HG02943 (cell line): ENCODE measurements around the gene SLX4IP.
"Not testable (repeated sequence)": the region's sequence is repeated elsewhere in the genome, so short reads cannot be mapped to it uniquely, and the experiment has no call there.

Experiments
- ATAC-seq: cut with Tn5 transposase; IDR thresholded peaks from one replicate; pipeline ENCODE4 v1.9.1; 2021; ENCODE audit warnings: mild to moderate bottlenecking, low read depth, moderate library complexity; ENCODE audit not compliant: unreplicated experiment

SLX4IP gene

GRCh38 chr20:10434832-10435812 is at the start of gene SLX4IP:
TSS of gene SLX4IP (plus strand) at chr20:10435305. CDS start at chr20:10458205, 22,900 bp downstream.
- ATAC-seq = peak; percentile 57

DNA sequence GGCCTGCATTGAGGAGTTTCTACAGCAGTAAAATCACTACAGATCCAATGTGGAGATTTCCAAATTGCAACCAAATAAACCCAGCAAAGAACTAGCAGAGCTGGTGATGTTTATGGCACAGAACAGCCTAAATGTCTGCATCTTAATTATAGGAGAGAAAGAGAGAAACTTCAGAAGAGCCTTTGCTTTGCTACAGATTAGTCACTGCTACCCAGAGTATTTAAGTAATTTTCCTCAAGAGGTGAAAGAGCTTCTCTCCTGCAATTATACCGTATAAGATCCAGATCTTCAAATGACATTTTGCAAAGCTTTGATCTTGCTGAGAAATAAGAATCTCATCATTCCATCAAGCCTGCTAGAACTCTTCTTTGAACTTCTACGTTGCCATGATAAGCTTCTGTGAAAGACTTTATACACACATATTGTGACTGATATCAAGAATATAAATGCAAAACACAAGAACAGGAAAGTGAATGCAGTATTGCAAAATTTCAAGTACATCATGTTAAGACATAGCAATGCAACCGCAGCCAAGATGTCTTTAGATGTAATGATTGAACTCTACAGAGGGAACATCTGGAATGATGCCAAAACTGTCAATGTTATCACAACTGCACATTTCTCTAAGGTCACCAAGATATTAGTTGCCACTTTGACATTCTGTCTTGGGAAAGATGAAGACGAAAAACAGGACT is 49.1 kb upstream of the SLX4IP start:
- ATAC-seq = no peak

GRCh38 chr20:10387686-10388085 is 47.4 kb upstream of the SLX4IP start:
- no peak for ATAC-seq

DNA sequence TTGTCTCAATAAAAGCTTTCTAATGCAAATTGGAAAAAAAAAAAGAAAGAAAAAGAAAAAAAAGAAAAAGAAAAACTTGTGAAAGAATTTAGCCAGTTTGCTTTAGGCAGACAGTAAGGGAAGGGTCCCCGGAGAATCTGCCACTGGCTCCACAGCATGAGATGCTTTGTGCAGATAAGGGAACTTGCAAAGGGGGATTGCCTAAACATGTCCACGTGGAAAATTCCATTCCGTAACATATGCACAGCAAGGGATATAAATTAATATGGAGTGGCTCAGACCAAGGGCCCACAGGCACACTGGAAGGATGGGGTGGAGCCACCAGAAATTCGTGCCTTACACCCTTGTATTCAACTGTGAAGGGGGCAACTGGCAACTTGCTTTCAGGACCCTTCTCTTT is 46.5 kb upstream of the SLX4IP start:
- no peak for ATAC-seq

- no peak for ATAC-seq
Observed at GRCh38 chr20:10390709-10391108, 44.4 kb upstream of the SLX4IP start.

GRCh38 chr20:10394752-10395151 is 40.4 kb upstream of the SLX4IP start:
- ATAC-seq = not testable (repeated sequence)

DNA sequence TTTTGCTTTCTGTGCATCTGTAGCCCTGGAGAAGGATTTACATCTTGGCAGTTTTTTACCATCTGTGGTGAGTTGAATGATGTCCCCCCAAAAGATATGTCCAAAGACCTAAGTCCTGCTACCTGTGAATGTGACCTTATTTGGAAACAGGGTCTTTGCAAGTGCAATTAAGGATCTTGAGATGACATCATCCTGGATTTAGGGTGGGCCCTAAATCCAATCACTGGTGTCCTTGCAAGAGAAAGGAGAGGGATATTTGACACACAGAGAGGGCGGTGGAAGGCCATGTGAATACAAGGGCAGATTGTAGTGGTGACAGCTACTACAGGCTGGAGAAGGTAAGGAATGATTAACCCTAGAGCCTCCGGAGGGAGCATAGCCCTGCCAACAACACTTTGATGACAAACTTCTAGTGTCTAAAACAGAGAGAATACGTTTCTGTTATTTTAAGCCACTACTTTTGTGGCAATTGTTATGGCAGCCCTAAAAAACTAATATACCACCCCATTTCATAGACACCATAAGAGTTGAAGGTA is 36.2 kb upstream of the SLX4IP start:
- ATAC-seq = no peak

GRCh38 chr20:10402938-10403608 is 32.0 kb upstream of the SLX4IP start:
- ATAC-seq = no peak

DNA sequence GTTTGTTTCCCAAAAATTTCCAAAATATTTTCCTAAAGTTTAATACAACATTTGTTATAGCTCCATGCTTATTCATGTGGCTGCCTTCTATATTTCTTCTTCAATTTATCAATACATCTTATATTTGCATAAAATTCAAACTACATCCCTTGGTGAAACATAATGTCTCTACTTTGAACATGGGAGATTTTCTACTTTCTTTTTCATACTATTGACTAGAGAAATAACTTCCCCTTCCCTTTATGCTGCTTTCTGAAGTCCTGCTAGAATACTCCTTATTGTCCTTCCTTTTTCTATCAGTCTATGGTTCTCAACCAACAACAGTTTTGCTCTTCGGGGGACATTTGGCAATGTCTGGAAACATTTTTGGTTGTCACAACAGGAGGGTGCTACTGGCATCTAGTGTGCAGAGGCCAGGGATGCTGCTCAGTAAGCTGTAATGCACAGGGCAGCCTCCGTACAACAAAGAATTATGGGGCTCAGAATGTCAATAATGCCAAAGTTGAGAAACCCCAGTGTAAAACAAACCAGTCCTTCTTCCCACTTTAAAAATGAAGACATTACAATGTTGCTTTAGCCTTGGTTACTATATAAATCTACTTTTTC is 31.0 kb upstream of the SLX4IP start:
- no peak for ATAC-seq

- ATAC-seq = no peak
Observed at GRCh38 chr20:10404959-10405530, 30.1 kb upstream of the SLX4IP start.

DNA sequence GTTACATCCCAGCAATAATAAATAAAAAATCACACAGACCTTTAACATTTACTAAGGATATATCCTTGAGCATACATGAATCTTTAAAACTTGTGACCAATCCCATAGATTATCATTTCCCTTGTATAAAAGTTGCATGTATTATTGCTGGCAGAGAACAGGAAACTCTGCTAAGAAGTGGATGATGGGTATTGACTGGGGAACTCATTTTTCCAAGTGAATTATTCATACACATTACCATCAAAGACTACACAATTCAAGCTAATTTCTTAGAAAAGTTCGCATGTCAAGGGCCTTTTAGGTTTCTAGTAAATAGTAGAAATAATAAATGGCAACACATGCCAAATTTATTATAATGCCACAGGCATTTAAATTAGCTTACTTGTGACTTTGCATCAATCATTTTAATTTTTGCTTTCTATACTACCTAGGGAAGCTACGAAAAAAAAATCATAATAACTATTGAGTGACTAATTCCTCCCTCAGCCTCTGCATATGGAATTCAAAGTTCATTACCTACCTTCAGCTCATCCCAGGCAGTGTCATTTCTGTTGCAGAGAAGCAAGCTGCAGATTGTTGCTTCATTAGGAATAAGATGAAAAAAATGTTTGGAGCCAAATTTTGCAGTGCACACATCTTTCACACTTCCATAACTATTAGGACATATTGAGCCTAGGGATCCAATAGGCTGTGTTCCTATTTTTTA is 26.8 kb upstream of the SLX4IP start:
- ATAC-seq = no peak

DNA sequence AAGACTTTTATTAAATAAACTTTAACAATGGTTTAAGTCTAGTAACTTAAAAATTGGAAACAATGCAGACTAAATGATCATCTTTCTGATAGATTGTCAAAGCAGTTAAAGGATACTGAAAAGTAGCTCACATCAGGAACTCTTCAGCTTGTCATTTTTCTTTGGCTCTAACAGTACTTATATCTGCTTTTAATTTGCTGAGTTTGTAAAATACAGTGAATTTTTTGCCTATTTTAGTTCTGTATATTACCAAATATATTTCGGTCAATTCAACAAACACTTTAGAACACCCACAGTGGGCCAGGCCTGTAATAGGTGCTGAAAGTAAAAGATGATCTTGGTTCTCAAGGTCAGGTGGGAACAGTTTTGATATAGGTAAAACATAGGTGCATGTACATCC is 23.4 kb upstream of the SLX4IP start:
- no peak for ATAC-seq

- ATAC-seq = peak; percentile 55
Observed at GRCh38 chr20:10412591-10413408, 22.3 kb upstream of the SLX4IP start.

- no peak for ATAC-seq
Observed at GRCh38 chr20:10415013-10415650, 20.0 kb upstream of the SLX4IP start.

GRCh38 chr20:10417218-10417617 is 17.9 kb upstream of the SLX4IP start:
- not testable (repeated sequence) for ATAC-seq

DNA sequence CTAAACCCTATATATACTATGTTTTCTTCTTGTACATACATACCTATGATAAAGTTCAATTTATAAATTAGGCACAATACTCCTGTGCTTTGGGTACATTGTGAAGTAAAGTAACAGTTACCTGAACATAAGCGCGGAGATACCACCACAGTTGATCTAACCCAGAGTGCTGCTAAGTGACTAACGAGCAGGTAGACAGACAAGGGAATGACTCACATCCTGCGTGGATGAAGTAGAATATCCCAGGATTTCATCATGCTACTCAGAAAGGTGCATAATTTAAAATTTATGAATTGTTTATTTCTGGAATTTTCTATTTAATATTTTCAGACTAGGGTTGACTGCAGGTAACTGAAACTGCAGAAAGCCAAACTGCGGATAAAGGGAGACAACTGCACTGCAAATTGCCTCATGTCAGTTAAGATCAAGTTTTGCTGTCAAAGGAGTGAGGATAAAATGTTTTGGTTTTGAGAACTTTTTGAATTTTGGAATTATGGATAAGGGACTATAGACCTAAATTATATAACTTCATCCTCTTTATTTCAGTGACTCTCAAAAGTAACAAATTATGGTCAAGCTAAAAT is 15.5 kb upstream of the SLX4IP start:
- ATAC-seq = no peak

DNA sequence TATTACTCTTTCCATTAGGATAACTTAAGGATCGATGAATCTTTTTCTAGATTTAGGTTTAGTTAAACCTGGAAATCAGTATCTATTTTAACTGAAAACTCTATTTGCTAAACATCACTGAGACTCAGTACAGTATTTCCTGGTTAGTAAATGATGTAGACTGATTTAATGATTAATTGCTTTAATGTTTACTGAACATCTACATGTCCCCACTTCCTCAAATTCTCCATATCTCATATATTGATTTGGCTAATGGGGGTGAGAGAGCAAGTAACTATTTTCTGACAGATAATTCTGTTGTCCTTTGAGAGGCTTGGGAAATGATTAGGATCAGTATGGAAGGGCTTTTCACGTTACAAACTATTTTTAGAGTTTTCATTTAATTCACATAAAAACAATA is 11.4 kb upstream of the SLX4IP start:
- ATAC-seq = peak; percentile 78
